Measurements from ENCODE around the gene LHFPL3. TPM values are rescaled to one million over a fixed set of nuclear protein-coding genes. Genes with fewer than 3 reads are reported as not detected.
"Not testable (repeated sequence)": the region's sequence is repeated elsewhere in the genome, so short reads cannot be mapped to it uniquely, and the experiment has no call there.

LHFPL3 gene
- total RNA-seq, 1 experiment from 2014 or later = not detected

DNA sequence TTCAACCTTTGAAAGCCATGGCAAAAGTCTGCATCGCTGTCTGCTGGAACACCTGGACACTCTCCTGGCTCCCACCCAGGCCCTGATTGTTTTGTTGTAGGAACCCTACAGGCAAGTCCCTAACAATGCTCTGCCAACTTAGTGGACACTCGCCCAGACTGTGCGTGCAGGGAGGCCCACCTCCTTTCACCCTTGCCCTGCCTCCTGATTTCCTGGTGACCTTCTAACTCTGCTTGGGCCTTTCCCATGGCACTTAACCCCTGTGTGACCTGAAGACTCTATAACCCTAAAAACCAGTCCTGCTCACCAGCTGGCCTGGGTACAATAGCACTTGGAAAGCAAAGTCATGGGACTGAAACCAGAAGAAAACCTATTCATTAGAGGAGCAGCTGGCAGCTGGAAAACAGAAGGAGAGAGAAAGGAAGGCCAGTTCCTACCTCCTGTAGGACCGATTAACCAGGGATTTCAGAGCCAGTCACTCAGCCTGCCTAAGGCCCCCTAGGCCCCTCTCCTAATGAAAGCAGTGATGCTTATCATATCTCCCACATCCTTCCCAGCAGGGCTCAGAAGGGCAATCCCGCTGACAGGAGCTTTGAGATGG, 602.9 kb downstream of the LHFPL3 start:
- no peak for DNase-seq (ENCODE audit: low read depth)

DNA sequence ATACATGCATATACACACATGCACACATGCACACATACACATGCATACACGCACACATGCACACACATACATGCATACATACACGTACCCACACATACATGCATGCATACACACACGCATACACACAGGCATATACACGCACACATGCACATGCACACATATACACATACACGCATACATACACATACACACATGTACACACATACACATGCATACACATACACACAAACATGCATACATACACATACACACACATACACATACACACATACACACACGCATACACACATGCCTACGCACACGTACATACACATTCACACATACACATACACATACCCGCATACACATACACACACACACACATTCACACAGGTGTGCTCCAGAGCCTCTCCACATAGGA, 604.6 kb downstream of the LHFPL3 start:
- DNase-seq (ENCODE audit: low read depth) = no peak

DNA sequence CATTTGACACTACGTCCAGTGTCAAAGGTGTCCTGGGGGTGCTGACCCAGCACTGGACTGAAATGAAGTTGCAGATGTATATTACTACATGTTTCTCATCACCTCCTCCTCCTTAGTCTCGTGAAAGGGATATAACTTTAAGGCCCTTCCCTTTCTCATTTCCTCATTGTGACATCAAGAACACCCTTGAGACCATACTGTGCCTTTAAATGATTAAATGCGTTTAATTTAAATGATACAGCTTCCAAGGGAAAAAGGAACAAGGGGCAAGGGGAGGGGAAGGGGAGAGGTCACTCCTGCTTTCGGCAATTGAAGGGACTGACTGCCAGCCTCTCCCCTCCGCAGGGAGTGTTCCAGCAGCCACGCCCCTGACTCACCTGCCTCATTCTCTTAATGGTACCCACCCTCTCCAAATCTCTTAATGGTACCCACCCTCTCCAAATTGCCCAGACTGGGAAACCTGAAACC, 605.2 kb downstream of the LHFPL3 start:
- no peak for DNase-seq (ENCODE audit: low read depth)

DNA sequence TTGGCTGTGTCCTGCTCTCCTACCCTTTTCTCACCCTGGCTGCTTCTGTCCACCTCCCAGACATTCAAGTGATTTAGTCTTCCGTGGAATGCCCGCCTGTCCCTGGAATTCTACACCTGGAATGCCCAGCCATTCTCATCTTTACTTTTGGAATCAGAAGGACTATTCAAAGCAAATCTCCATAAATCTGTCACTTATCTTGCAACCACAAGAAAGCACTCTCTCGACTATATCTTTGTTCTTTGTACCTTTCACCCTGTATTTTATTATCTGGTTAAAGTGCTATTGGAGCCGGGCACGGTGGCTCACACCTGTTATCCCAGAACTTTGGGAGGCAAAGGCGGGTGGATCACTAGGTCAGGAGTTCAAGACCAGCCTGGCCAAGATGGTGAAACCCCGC, 606.3 kb downstream of the LHFPL3 start:
- DNase-seq (ENCODE audit: low read depth) = no peak

DNA sequence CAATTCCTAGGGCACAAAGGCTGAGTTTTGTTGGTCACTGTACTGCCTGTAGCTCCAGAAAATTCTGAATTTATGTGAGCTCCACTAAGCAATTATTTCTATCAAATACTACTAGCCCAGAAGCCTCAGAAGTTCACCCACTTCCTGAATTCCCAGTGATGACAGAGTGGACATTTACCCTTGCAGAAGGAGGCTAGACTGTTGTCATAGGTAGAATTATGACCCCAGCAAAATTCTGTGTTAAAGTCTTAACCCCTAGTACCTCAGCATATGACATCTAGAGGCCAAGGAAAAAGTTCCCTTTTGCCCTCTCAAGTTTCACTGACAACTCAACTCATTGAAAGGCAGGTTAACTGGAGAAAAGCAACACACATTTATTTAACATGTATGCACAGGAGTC, 606.9 kb downstream of the LHFPL3 start:
- no peak for DNase-seq (ENCODE audit: low read depth)

DNA sequence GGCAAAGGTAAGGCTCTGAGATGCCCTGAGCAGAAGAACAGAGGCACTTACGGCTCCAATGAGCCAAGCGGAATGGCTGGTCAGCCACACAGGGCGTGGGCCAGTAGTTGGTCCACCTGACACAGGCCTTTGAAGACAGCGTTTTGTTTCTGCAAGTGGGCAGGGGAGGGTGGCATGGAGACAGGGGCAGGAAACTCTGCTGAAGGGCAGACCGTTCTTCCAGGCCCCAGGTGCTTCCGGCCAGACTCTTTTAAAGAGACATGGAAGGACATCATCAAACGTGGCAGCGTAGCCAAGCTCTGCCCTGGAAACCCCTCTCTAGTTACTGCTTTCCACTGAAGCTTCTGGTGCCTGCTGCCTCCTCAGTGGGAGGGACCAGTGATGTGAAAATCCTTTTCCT, 608.1 kb downstream of the LHFPL3 start:
- no peak for DNase-seq (ENCODE audit: low read depth)

DNA sequence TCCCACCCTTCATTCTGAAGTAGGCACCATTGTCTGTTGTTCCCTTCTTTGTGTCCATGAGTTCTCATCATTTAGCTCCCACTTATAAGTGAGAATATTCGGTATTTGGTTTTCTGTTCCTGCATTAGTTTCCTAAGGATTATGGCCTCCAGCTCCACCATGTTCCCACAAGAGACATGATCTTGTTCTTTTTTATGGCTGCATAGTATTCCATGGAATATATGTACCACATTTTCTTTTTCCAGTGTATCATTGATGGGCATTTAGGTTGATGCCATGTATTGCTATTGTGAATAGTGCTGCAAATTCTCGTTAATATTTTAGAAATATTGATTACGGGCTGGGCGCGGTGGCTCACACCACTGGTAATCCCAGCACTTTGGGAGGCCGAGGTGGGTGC, 609.1 kb downstream of the LHFPL3 start:
- not testable (repeated sequence) for DNase-seq (ENCODE audit: low read depth)

DNA sequence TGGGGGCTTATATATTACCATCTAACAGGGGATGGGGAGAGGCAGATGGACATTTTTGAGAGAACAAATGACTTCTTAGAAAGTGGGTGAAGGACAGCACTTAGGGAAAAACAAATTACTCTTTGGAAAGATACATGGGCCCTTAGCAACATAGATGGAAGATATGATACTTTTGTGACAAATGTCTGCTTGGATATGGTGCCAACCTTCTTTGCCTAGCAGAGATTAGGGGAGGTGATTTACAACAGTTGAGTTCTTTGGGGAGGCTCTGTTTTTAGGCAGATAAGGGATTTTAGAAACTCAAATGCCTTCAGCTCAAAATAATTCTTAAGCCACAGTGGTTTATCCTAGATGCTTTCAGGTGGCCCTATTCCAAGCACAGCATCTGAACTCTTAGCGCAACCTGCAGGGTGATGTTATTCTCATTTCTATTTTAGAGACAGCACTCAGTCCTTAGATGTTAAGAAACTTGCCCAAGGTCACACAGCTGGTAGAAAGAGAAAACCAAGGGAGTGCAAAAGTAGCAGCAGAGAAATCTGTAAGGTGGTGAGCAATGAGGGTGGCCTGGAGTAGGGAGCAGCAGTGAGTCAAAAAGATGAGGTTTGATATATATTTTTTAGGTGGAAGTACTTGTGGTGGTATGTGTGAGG, 610.5 kb downstream of the LHFPL3 start:
- no peak for DNase-seq (ENCODE audit: low read depth)

DNA sequence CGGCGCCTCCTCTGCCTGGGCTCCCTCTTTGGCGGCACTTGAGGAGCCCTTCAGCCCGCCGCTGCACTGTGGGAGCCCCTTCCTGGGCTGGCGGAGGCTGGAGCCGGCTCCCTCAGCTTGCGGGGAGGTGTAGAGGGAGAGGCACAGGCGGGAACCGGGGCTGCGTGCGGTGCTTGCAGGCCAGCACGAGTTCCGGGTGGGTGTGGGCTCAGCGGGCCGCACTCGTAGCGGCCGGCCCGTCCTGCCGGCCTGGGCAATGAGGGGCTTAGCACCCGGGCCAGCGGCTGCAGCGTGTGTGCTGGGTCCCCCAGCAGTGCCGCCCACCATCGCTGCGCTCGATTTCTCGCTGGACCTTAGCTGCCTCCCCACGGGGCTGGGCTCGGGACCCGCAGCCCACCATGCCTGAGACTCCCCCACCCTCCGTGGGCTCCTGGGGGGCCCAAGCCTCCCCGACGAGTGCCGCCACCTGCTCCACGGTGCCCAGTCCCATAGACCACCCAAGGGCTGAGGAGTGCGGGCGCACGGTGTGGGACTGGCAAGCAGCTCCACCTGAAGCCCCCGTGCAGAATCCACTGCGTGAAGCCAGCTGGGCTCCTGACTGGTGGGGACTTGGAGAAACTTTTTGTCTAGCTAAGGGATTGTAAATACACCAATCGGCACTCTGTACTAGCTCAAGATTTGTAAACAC, 611.8 kb downstream of the LHFPL3 start:
- no peak for DNase-seq (ENCODE audit: low read depth)

DNA sequence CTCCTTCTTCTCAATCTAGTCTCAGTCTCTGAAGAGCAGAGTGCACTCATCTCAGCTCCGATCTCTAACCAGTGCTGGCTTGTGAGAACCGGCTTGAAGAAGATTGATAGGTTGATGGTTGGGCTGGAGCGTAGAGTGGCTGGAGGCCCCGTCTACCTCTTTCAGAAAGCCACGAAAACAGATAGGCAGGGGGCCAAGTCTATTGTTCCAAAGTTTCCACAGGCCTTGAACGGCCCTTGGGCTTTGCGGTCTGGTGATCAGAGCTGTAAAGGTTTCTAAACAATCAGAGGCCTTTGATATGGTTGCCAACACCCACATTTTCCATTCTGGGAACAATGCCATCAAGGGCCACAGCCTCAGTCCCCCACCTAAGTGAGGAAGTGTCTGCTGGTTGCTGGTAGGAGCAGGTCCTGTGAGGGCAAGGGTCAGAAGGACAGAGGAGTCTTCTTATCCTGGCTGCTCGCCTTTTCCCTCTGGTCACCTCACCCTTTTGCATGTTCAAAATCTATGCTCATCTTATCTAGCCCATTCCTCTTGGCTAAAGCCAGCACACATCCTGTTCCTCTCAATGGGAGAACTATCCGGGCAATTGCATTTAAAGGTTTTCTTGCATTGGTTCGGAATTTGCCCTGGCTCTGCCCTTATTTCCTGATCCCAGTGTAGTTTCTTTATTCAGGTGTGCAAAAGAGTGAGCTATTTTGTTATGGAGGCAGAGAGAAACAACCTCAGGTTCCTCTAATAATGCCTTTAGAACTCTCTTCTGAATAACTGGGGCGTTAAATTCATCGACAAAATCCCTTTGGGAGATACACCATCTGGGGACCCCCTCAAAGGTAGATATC, 615.3 kb downstream of the LHFPL3 start:
- no peak for DNase-seq (ENCODE audit: low read depth)

DNA sequence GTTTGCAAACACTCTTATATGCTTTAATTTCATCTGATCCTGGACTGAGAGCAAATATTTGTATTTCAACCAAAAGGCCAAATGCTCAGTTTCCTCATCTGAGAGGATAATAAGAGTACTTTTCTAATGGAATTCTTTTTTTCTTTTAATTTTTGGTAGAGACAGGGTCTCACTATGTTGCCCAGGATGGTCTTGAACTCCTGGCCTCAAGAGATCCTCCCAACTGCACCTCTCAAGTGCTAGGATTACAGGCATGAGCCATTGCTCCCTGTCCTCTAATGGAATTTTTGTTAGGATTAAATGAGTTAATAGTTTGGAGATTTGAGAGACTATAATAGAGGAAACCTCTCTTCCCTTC, 617.2 kb downstream of the LHFPL3 start:
- DNase-seq (ENCODE audit: low read depth) = no peak

DNA sequence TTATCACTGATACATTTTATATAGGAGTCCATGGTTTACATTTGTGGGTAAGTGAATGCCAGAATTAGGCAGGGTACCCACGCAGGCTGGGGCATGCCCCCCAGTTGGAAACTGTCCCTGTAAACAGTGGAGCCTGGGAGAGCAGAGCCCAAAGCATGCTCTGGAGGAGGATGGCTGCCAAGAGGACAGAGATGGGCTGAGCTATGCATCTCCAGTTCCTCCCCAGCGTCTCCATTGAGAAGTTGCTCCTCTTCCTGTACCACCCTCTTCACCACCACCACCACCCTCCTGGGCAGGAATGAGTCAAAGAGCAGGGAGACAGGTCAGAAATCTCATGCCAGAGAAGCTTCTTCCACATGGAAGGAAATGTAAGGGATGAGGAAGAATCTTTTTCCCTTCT, 617.9 kb downstream of the LHFPL3 start:
- DNase-seq (ENCODE audit: low read depth) = no peak

DNA sequence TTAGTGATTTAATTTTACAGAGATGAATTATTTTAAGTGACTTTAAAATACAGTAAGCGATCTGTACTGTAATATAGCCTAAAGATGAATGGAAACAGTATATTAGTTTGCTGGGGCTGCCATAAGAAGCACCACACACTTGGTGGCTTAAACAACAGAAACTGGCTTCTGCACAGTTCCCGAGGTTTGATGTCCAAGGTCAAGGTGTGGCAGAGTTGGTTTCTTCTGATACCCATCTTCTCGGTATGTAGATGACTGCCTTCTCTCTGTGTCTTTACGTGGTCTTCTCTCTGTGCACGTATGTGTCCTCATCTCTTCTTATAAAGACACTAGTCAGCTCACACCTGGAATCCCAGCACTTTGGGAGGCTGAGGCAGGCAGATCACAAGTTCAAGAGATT, 621.6 kb downstream of the LHFPL3 start:
- DNase-seq (ENCODE audit: low read depth) = no peak

DNA sequence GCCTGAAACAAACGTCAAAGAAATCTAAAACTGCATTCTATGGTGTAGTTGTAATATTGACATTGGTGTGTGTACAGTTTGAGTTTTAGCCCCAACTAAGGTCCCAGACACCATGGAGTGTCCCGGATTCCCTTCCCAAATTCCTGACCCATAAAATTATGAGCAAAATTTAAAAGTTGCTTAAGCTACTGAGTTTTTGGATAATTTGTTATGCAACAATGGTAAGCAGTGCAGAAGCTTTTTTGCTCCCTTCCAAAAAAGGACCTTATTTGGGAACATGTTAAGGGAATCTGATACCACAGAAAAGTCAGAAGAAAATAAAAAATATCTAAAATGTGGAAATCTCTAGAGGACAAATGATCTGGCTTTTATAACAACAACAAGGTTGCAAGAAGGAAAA, 622.4 kb downstream of the LHFPL3 start:
- DNase-seq (ENCODE audit: low read depth) = peak; percentile 44

DNA sequence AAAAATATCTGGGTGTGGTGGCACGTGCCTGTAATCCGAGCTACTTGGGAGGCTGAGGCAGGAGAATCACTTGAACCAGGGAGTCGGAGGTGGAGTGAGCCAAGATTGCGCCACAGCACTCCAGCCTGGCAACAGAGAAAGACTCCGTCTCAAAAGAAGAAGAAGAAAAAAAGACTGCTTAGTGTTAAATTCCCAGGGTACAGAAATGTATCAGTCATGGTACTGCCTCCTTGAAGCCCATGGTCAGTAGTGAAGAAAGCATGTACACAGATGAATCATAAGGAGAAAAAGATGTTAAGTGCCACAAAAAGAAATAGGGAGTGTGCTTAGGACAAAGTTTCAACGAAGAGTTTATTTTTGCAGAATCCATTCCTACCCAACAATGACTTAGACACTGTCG, 623.1 kb downstream of the LHFPL3 start:
- peak; percentile 51 for DNase-seq (ENCODE audit: low read depth)

DNA sequence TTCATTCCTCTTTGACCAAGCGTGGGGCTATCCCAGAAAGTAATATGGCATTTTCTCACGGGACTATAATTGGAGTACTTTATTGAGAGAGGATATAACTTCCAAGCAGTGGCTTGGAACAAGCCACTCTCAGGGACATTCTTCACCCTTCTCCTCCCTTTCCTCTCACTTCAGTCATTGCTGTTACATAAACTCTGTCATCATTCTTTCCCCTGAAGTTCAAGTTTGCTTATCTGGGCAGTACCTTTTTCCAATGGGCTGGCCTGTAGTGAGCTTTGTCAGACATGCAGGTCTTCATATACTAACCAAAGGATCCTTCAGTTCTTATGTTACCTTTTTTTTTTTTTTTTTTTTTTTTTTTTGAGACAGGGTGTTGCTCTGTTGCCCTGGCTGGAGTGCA, 626.9 kb downstream of the LHFPL3 start:
- DNase-seq (ENCODE audit: low read depth) = no peak

Other genes starting within 250 kb of the LHFPL3 start
- gene ORC5, start 120.6 kb upstream of the LHFPL3 start, total RNA-seq (2014; rRNA removed) = 32.6 and 33.7 TPM in 2 replicates